Testis (tissue), 2 donors: Measurements from ENCODE around the gene NRXN3.

Source experiments
- CTCF ChIP-seq, 3 experiments: fragments of 450-650 bp in 2 of 3; fragments of 200-600 bp in 1 of 3; sonication (generic) in 1 of 3; IDR thresholded peaks; one replicate each; pipeline ENCODE4 v1.5.1; 2016 to 2019; ENCODE audit warnings: antibody characterized with exemption in 3 of 3, mild to moderate bottlenecking in 2 of 3, moderate library complexity in 1 of 3
- POLR2A ChIP-seq: fragments of 450-650 bp; IDR thresholded peaks from one replicate; pipeline ENCODE4 v1.6.1; 2017; ENCODE audit warnings: antibody characterized with exemption, mild to moderate bottlenecking, moderate library complexity

- TF ChIP-seq POLR2A (no peak), CTCF (IDR thresholded peaks at IDR 0.05) (no peak)
Observed at GRCh38 chr14:79246173-79246572, 1076.0 kb downstream of the NRXN3 start.
